Liver (tissue), 9 donors: ENCODE measurements around the gene WDR3. TPM values are rescaled to one million over a fixed set of nuclear protein-coding genes. Genes with fewer than 3 reads are reported as not detected.

Source experiments
- DNase-seq: peaks from one replicate; pipeline ENCODE4 v3.0.0-alpha.2; 2017; ENCODE audit warnings: low spot score
- H3K27ac ChIP-seq, 2 donors: one replicate each; pipeline ENCODE4 v1.7.0; 2013; ENCODE audit warnings: inconsistent platforms in 2 of 2, low read length in 2 of 2, control low read depth in 1 of 2, low read depth in 1 of 2, mild to moderate bottlenecking in 1 of 2
- H3K27me3 ChIP-seq, 4 donors: one replicate each; pipeline versions ENCODE4 v1.6.1 to v1.7.0; 2013; ENCODE audit warnings: low read length in 3 of 4, inconsistent platforms in 1 of 4, mild to moderate bottlenecking in 1 of 4, moderate library complexity in 1 of 4; ENCODE audit not compliant: control insufficient read depth in 4 of 4, insufficient read depth in 4 of 4
- H3K36me3 ChIP-seq, 4 donors: one replicate each; pipeline versions ENCODE4 v1.6.1 to v1.7.0; 2013; ENCODE audit warnings: low read length in 3 of 4, mild to moderate bottlenecking in 3 of 4, low read depth in 1 of 4, moderate library complexity in 1 of 4; ENCODE audit not compliant: control insufficient read depth in 4 of 4, insufficient read depth in 3 of 4
- H3K4me1 ChIP-seq, 4 donors: one replicate each; pipeline versions ENCODE4 v1.6.1 to v1.7.0; 2013; ENCODE audit warnings: low read length in 3 of 4, mild to moderate bottlenecking in 3 of 4, moderate library complexity in 1 of 4; ENCODE audit not compliant: control insufficient read depth in 4 of 4, insufficient read depth in 4 of 4
- H3K4me3 ChIP-seq, 3 donors: one replicate each; pipeline versions ENCODE4 v1.6.1 to v1.7.0; 2013; ENCODE audit warnings: low read length in 3 of 3, control low read depth in 1 of 3, low read depth in 1 of 3, mild to moderate bottlenecking in 1 of 3
- H3K9ac ChIP-seq, 2 donors: one replicate each; pipeline ENCODE4 v1.7.0; 2013; ENCODE audit warnings: low read length in 2 of 2, mild to moderate bottlenecking in 2 of 2, moderate library complexity in 2 of 2, control low read depth in 1 of 2, low read depth in 1 of 2
- H3K9me3 ChIP-seq, 4 donors: one replicate each; pipeline versions ENCODE4 v1.6.1 to v1.7.0; 2013; ENCODE audit warnings: low read length in 3 of 4; ENCODE audit not compliant: control insufficient read depth in 4 of 4
- ATF3 ChIP-seq: IDR thresholded peaks from 2 replicates; pipeline ENCODE4 v1.6.1; 2016; ENCODE audit warnings: antibody characterized with exemption
- CTCF ChIP-seq: fragments of 150-350 bp; IDR thresholded peaks from 2 replicates; pipeline ENCODE4 v1.5.1; 2017; ENCODE audit warnings: improper control_type of control experiment, low read depth, low read length; ENCODE audit not compliant: missing input control
- EGR1 ChIP-seq, 2 donors: IDR thresholded peaks; 2 replicates each; pipeline ENCODE4 v1.6.1; 2016 to 2018; ENCODE audit warnings: antibody characterized with exemption in 2 of 2, low read depth in 2 of 2
- FOXA1 ChIP-seq: IDR thresholded peaks from 2 replicates; pipeline ENCODE4 v1.6.1; 2016; ENCODE audit warnings: antibody characterized with exemption
- FOXA2 ChIP-seq: IDR thresholded peaks from 2 replicates; pipeline ENCODE4 v1.6.1; 2016; ENCODE audit warnings: antibody characterized with exemption
- GABPA ChIP-seq, 2 donors: IDR thresholded peaks in 1 of 2; conservative IDR thresholded peaks in 1 of 2; 2 replicates each; pipeline ENCODE4 v1.6.1; 2016; ENCODE audit warnings: antibody characterized with exemption in 2 of 2, mild to moderate bottlenecking in 1 of 2, moderate library complexity in 1 of 2
- HNF4A ChIP-seq, 2 donors: conservative IDR thresholded peaks; 2 replicates each; pipeline ENCODE4 v1.6.1; 2016; ENCODE audit warnings: antibody characterized with exemption in 2 of 2, mild to moderate bottlenecking in 2 of 2
- HNF4G ChIP-seq: IDR thresholded peaks from 2 replicates; pipeline ENCODE4 v1.6.1; 2016; ENCODE audit warnings: antibody characterized with exemption
- JUND ChIP-seq, 2 donors: IDR thresholded peaks; 2 replicates each; pipeline ENCODE4 v1.6.1; 2016; ENCODE audit warnings: antibody characterized with exemption in 2 of 2
- MAX ChIP-seq: IDR thresholded peaks from 2 replicates; pipeline ENCODE4 v1.6.1; 2016; ENCODE audit warnings: antibody characterized with exemption
- NR2F2 ChIP-seq: IDR thresholded peaks from 2 replicates; pipeline ENCODE4 v1.6.1; 2016; ENCODE audit warnings: antibody characterized with exemption
- RAD21 ChIP-seq, 2 donors: IDR thresholded peaks; 2 replicates each; pipeline ENCODE4 v1.6.1; 2016; ENCODE audit warnings: antibody characterized with exemption in 2 of 2, mild to moderate bottlenecking in 2 of 2
- REST ChIP-seq: IDR thresholded peaks from 2 replicates; pipeline ENCODE4 v1.6.1; 2016; ENCODE audit warnings: antibody characterized with exemption, mild to moderate bottlenecking
- RXRA ChIP-seq, 2 donors: IDR thresholded peaks; 2 replicates each; pipeline ENCODE4 v1.6.1; 2017 to 2018; ENCODE audit warnings: antibody characterized with exemption in 2 of 2, mild to moderate bottlenecking in 1 of 2
- SP1 ChIP-seq: IDR thresholded peaks from 2 replicates; pipeline ENCODE4 v1.6.1; 2018; ENCODE audit warnings: antibody characterized with exemption, mild to moderate bottlenecking
- YY1 ChIP-seq: IDR thresholded peaks from 2 replicates; pipeline ENCODE4 v1.6.1; 2016; ENCODE audit warnings: antibody characterized with exemption, mild to moderate bottlenecking
- ZBTB33 ChIP-seq: IDR thresholded peaks from 2 replicates; pipeline ENCODE4 v1.6.1; 2016; ENCODE audit warnings: antibody characterized with exemption
- WGBS: extraction: QIAGEN DNeasy Blood & Tissue Kit; methylation state at CpG from one replicate; pipeline ENCODE4 v1.1.7; 2013; 5-methylcytosine and 5-hydroxymethylcytosine counted together
- polyA plus RNA-seq, 2 donors: library from polyadenylated mRNA; stranded (reverse) in 1 of 2; unstranded in 1 of 2; fragments of 200-250 nt in 1 of 2; fragments of >200 nt in 1 of 2; fragmentation: Nextera tagmentation in 1 of 2; extraction: Ambion mirVana in 1 of 2; gene quantifications; one replicate each; pipeline versions ENCODE4 v1.2.1 to v1.2.3, GENCODE V29; 2013 to 2015
- total RNA-seq, 2 donors: library from RNA; depleted of rRNA; stranded (reverse); fragments of >200 nt; gene quantifications; one replicate each; pipeline ENCODE4 v1.2.3, GENCODE V29; 2014
- donor health status: healthy.
- donor health status: healthy.
- donor health status: healthy.
- donor health status: healthy.
- donor health status: healthy.

WDR3 gene
- total and polyA plus RNA-seq, 4 donors, result 4.4 to 24.5 (median 11.5) TPM

GRCh38 chr1:118012515-118013124, 83.1 kb downstream of the WDR3 start (continued):
- TF ChIP-seq REST, result no peak
- no peak for TF ChIP-seq ATF3
- TF ChIP-seq GABPA (IDR thresholded peaks at IDR 0.05 in 1 of 2, conservative IDR thresholded peaks at IDR 0.05 in 1 of 2), result no peak
- no peak for TF ChIP-seq JUND (IDR thresholded peaks at IDR 0.05)
- no peak for TF ChIP-seq YY1
- no peak for TF ChIP-seq FOXA1
- no peak for TF ChIP-seq MAX

GRCh38 chr1:118013336-118013735, 83.8 kb downstream of the WDR3 start:
- TF ChIP-seq HNF4G, result no peak
- TF ChIP-seq SP1, result no peak
- TF ChIP-seq ZBTB33, result no peak
- TF ChIP-seq YY1, result no peak
- Histone ChIP-seq H3K9me3 (no peaks in the 10 kb centered on the region), H3K4me3 (no peak overlapping the region), H3K36me3 (no peaks in the 10 kb centered on the region), H3K27me3 (no peaks in the 10 kb centered on the region), H3K27ac (no peak overlapping the region), H3K9ac (no peak overlapping the region), H3K4me1 (no peaks in the 10 kb centered on the region)
- 90% methylated on average over 6 of the region's 6 CpGs for WGBS
- no peak for DNase-seq

- no peak overlapping the region for H3K9ac ChIP-seq
- no peak for TF ChIP-seq ZBTB33
- no peak for TF ChIP-seq MAX
- TF ChIP-seq JUND (IDR thresholded peaks at IDR 0.05), result no peak
- no peak for TF ChIP-seq CTCF
- no peak for TF ChIP-seq SP1
- no peak for TF ChIP-seq FOXA2
- no peak for TF ChIP-seq RAD21 (IDR thresholded peaks at IDR 0.05)
- no peak for TF ChIP-seq EGR1 (IDR thresholded peaks at IDR 0.05; ENCODE audit: low read depth in 2 of 2)
- no peak for TF ChIP-seq FOXA1
- no peak for TF ChIP-seq ATF3
- TF ChIP-seq NR2F2, result no peak
- no peak for TF ChIP-seq HNF4A (conservative IDR thresholded peaks at IDR 0.05)
- no peak for TF ChIP-seq RXRA (IDR thresholded peaks at IDR 0.05)
These were observed 84.4 kb downstream of the WDR3 start for GRCh38 chr1:118013938-118014337.

More at GRCh38 chr1:118013938-118014337, 84.4 kb downstream of the WDR3 start:
- no peaks in the 10 kb centered on the region for H3K4me1 ChIP-seq
- no peak for DNase-seq
- H3K36me3 ChIP-seq, result no peaks in the 10 kb centered on the region
- H3K27ac ChIP-seq, result no peak overlapping the region
- no peak overlapping the region for H3K4me3 ChIP-seq
- H3K9me3 ChIP-seq, result no peaks in the 10 kb centered on the region
- H3K27me3 ChIP-seq, result no peaks in the 10 kb centered on the region
